Uterus (tissue), 2 donors: Measurements from ENCODE around the gene NHS.

ENCODE experiments used
- POLR2A ChIP-seq, 2 donors: fragments of 450-650 bp; IDR thresholded peaks; one replicate each; pipeline ENCODE4 v1.6.1; 2016; ENCODE audit warnings: antibody characterized with exemption in 2 of 2, mild to moderate bottlenecking in 1 of 2, moderate library complexity in 1 of 2
- TF ChIP-seq, protein P1 (sequence below), 4 experiments: fragments of 200-600 bp in 2 of 4; fragments of 450-650 bp in 2 of 4; sonication (generic) in 2 of 4; IDR thresholded peaks; one replicate each; pipeline ENCODE4 v1.5.1; 2016 to 2019; ENCODE audit warnings: antibody characterized with exemption in 4 of 4, mild to moderate bottlenecking in 2 of 4, moderate library complexity in 1 of 4

DNA sequence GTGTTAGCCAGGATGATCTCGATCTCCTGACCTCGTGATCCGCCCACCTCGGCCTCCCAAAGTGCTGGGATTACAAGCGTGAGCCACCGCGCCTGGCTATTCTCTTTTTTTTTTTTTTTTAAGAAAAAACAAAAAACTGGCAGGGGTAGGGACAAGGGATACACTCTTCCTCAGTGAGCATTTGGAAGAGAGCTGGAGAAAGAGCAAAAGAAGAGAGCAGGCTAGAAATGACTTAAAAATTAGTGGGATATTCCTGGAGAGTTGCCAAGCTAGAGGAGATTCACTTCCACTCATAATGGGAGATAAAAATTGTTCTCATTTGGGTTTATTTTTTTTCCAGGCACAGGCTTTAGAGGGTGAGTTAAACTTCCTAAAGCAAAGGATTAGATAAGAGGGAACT lies 222.3 kb downstream of the NHS start:
- no peak for TF ChIP-seq POLR2A (IDR thresholded peaks at IDR 0.05)
- TF ChIP-seq, protein P1, sequence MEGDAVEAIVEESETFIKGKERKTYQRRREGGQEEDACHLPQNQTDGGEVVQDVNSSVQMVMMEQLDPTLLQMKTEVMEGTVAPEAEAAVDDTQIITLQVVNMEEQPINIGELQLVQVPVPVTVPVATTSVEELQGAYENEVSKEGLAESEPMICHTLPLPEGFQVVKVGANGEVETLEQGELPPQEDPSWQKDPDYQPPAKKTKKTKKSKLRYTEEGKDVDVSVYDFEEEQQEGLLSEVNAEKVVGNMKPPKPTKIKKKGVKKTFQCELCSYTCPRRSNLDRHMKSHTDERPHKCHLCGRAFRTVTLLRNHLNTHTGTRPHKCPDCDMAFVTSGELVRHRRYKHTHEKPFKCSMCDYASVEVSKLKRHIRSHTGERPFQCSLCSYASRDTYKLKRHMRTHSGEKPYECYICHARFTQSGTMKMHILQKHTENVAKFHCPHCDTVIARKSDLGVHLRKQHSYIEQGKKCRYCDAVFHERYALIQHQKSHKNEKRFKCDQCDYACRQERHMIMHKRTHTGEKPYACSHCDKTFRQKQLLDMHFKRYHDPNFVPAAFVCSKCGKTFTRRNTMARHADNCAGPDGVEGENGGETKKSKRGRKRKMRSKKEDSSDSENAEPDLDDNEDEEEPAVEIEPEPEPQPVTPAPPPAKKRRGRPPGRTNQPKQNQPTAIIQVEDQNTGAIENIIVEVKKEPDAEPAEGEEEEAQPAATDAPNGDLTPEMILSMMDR (IDR thresholded peaks at IDR 0.05): no peak
